Activated CD8-positive, alpha-beta memory T cell treated with anti-CD3 and anti-CD28 coated beads, Interleukin-2, amount 50 U/mL, for 1 hour (primary cell): ENCODE data around the gene STX10.

Source experiments
- DNase-seq: peaks from one replicate; pipeline ENCODE4 v3.0.0-alpha.2; 2020; ENCODE audit errors: extremely low read depth

Gene STX10

GRCh38 chr19:13100031-13100588, 50.1 kb downstream of the STX10 start:
- DNase-seq = no peak

GRCh38 chr19:13099073-13099999, 50.8 kb downstream of the STX10 start:
- peak; percentile 60 for DNase-seq

- no peak for DNase-seq
Observed at GRCh38 chr19:13098277-13099072, 51.7 kb downstream of the STX10 start.

GRCh38 chr19:13097463-13098258, 52.5 kb downstream of the STX10 start:
- no peak for DNase-seq

- DNase-seq = no peak
Observed at GRCh38 chr19:13097033-13097462, 53.1 kb downstream of the STX10 start.

- no peak for DNase-seq
Observed at GRCh38 chr19:13095934-13096927, 53.9 kb downstream of the STX10 start.

GRCh38 chr19:13095393-13095784, 54.8 kb downstream of the STX10 start:
- no peak for DNase-seq

- no peak for DNase-seq
Observed at GRCh38 chr19:13094771-13095392, 55.3 kb downstream of the STX10 start.

GRCh38 chr19:13094106-13094504, 56.1 kb downstream of the STX10 start:
- no peak for DNase-seq
